KMS-11 (cell line): ENCODE data around the gene RBM7.

Experiments used
- H2AFZ ChIP-seq: fragments of 200-600 bp; sonication (generic); 2 replicates; pipeline ENCODE4 v1.6.1; 2016; ENCODE audit warnings: antibody characterized with exemption, mixed run types, low read depth
- H3K27ac ChIP-seq: fragments of 200-600 bp; sonication (generic); 2 replicates; pipeline ENCODE4 v1.6.1; 2016; ENCODE audit warnings: mild to moderate bottlenecking, mixed run types
- H3K27me3 ChIP-seq: fragments of 200-600 bp; sonication (generic); 2 replicates; pipeline ENCODE4 v1.6.1; 2017; ENCODE audit warnings: mild to moderate bottlenecking, low read depth, mixed run types, moderate library complexity; ENCODE audit not compliant: insufficient read depth
- H3K36me3 ChIP-seq: fragments of 200-600 bp; sonication (generic); 2 replicates; pipeline ENCODE4 v1.6.1; 2017; ENCODE audit warnings: mild to moderate bottlenecking, mixed run types; ENCODE audit not compliant: insufficient read depth
- H3K4me1 ChIP-seq: fragments of 200-600 bp; sonication (generic); 2 replicates; pipeline ENCODE4 v1.6.1; 2016; ENCODE audit warnings: mild to moderate bottlenecking, low read depth, mixed run types; ENCODE audit not compliant: poor library complexity, severe bottlenecking
- H3K4me2 ChIP-seq: fragments of 200-600 bp; sonication (generic); 2 replicates; pipeline ENCODE4 v1.7.0; 2016; ENCODE audit warnings: mild to moderate bottlenecking, mixed run types
- H3K4me3 ChIP-seq: fragments of 200-600 bp; sonication (generic); IDR thresholded peaks from 2 replicates; pipeline ENCODE4 v1.6.1; 2017; ENCODE audit warnings: low read depth, low read length, mixed read lengths; ENCODE audit not compliant: insufficient read depth
- H3K79me2 ChIP-seq: fragments of 200-600 bp; sonication (generic); 2 replicates; pipeline ENCODE4 v1.6.1; 2016; ENCODE audit warnings: low read depth, mixed run types; ENCODE audit not compliant: insufficient read depth
- H3K9ac ChIP-seq: fragments of 200-600 bp; sonication (generic); 2 replicates; pipeline ENCODE4 v1.6.1; 2016; ENCODE audit warnings: mild to moderate bottlenecking, mixed run types
- H4K20me1 ChIP-seq: fragments of 200-600 bp; sonication (generic); 2 replicates; pipeline ENCODE4 v1.6.1; 2016; ENCODE audit warnings: mild to moderate bottlenecking, mixed run types; ENCODE audit not compliant: insufficient read depth
- TF ChIP-seq, protein P1 (sequence below): fragments of 200-600 bp; sonication (generic); conservative IDR thresholded peaks from 2 replicates; pipeline ENCODE4 v1.6.1; 2017; ENCODE audit warnings: low read depth, mild to moderate bottlenecking, antibody characterized with exemption, low read length, moderate library complexity, mixed read lengths

Gene RBM7, protein sequence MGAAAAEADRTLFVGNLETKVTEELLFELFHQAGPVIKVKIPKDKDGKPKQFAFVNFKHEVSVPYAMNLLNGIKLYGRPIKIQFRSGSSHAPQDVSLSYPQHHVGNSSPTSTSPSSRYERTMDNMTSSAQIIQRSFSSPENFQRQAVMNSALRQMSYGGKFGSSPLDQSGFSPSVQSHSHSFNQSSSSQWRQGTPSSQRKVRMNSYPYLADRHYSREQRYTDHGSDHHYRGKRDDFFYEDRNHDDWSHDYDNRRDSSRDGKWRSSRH

GRCh38 chr11:114400216-114400914 is at the start of gene RBM7, which contains the start of gene C11orf71:
Gene RBM7, plus strand, starts transcription at chr11:114400666. Its CDS starts 6 bp downstream, at chr11:114400672.
Gene C11orf71, minus strand, starts transcription at chr11:114400511. Its CDS starts 180 bp downstream, at chr11:114400331.
- Histone ChIP-seq H4K20me1 (no peaks in the 10 kb centered on the region), H3K4me3 (no peak within 1 kb of the TSS), H3K79me2 (peaks cover 39% of the 10 kb centered on the region), H3K27me3 (no peaks in the 10 kb centered on the region), H3K4me1 (peaks cover 15% of the 10 kb centered on the region), H3K9ac (peak within 1 kb of the TSS; percentile 95), H3K4me2 (peak within 1 kb of the TSS; percentile 91), H2AFZ (peak within 1 kb of the TSS; percentile 48), H3K36me3 (no peaks in the 10 kb centered on the region), H3K27ac (peak within 1 kb of the TSS; percentile 93)
- TF ChIP-seq, protein P1, sequence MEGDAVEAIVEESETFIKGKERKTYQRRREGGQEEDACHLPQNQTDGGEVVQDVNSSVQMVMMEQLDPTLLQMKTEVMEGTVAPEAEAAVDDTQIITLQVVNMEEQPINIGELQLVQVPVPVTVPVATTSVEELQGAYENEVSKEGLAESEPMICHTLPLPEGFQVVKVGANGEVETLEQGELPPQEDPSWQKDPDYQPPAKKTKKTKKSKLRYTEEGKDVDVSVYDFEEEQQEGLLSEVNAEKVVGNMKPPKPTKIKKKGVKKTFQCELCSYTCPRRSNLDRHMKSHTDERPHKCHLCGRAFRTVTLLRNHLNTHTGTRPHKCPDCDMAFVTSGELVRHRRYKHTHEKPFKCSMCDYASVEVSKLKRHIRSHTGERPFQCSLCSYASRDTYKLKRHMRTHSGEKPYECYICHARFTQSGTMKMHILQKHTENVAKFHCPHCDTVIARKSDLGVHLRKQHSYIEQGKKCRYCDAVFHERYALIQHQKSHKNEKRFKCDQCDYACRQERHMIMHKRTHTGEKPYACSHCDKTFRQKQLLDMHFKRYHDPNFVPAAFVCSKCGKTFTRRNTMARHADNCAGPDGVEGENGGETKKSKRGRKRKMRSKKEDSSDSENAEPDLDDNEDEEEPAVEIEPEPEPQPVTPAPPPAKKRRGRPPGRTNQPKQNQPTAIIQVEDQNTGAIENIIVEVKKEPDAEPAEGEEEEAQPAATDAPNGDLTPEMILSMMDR, result no peak

- Histone ChIP-seq H3K27ac (no peak overlapping the region), H3K36me3 (no peaks in the 10 kb centered on the region), H3K27me3 (no peaks in the 10 kb centered on the region), H3K4me3 (no peak overlapping the region), H4K20me1 (no peaks in the 10 kb centered on the region), H3K9ac (no peak overlapping the region), H3K4me1 (no peaks in the 10 kb centered on the region), H3K4me2 (no peak overlapping the region), H3K79me2 (no peaks in the 10 kb centered on the region), H2AFZ (no peak overlapping the region)
- TF ChIP-seq, protein P1, result no peak
Measured at GRCh38 chr11:114353443-114353842, 47.0 kb upstream of the RBM7 start.

- H3K4me3 ChIP-seq, result no peak overlapping the region
- H4K20me1 ChIP-seq, result no peaks in the 10 kb centered on the region
- no peaks in the 10 kb centered on the region for H3K79me2 ChIP-seq
- no peak overlapping the region for H2AFZ ChIP-seq
- no peak overlapping the region for H3K4me2 ChIP-seq
- no peak overlapping the region for H3K27ac ChIP-seq
- no peaks in the 10 kb centered on the region for H3K4me1 ChIP-seq
- H3K9ac ChIP-seq, result no peak overlapping the region
- H3K27me3 ChIP-seq, result no peaks in the 10 kb centered on the region
- TF ChIP-seq, protein P1, result no peak
- H3K36me3 ChIP-seq, result no peaks in the 10 kb centered on the region
Measured at GRCh38 chr11:114354076-114354475, 46.4 kb upstream of the RBM7 start.

DNA sequence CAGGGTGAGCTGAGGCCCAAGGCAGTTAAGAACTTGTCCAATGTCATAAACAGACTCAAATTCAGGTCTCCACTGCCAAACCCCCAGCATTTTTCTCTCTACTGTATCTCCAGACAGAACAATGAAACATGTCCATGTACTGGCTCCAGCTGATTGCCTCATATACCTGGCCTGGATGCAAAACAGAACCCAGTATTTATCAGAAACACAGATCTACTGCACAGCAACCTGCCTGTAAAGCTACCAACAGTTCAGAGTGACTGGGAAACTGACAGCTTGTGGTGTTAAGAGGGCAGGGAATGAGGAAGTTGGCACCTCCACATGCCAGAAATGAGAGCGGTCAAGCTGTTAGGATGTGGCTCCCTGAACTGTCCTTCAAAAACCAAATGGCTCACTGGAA is 41.8 kb upstream of the RBM7 start:
- no peaks in the 10 kb centered on the region for H3K79me2 ChIP-seq
- no peak overlapping the region for H3K9ac ChIP-seq
- H3K4me3 ChIP-seq, result no peak overlapping the region
- H3K36me3 ChIP-seq, result no peaks in the 10 kb centered on the region
- no peak overlapping the region for H3K4me2 ChIP-seq
- no peaks in the 10 kb centered on the region for H3K4me1 ChIP-seq
- no peaks in the 10 kb centered on the region for H4K20me1 ChIP-seq
- TF ChIP-seq, protein P1, result no peak
- no peak overlapping the region for H2AFZ ChIP-seq
- no peak overlapping the region for H3K27ac ChIP-seq
- H3K27me3 ChIP-seq, result no peaks in the 10 kb centered on the region
